A549 (cell line): ENCODE results near the gene EFNA5. TPM values are rescaled to one million over a fixed set of nuclear protein-coding genes. Genes with fewer than 3 reads are reported as not detected.

Experiments used
- ATAC-seq, 2 experiments: fragments of 200-7000 bp in 1 of 2; fragments of >200 bp in 1 of 2; cut with Nextera tagmentation in 1 of 2; cut with Tn5 transposase in 1 of 2; 3 replicates each; pipeline versions ENCODE4 v1.8.0 to v1.9.1; 2018 to 2020; ENCODE audit warnings: mild to moderate bottlenecking in 1 of 2, moderate library complexity in 1 of 2
- CTCF ChIA-PET: fragments of 300-600 bp; sonication (Branson Sonifier 250); formaldehyde crosslinking; extraction: SDS; loops from one replicate; lab custom pipeline; 2021; ENCODE audit warnings: antibody characterized with exemption, inconsistent platforms; lab: Yijun Ruan, JAX
- POLR2A ChIA-PET: fragments of 350-600 bp; formaldehyde crosslinking; extraction: SDS; loops from one replicate; lab custom pipeline; 2021; ENCODE audit warnings: antibody characterized with exemption, inconsistent platforms; lab: Yijun Ruan, JAX
- DNase-seq, 2 experiments: peaks; one replicate each; pipeline versions ENCODE4 v3.0.0 to v3.0.0-alpha.2; 2011 to 2016; ENCODE audit warnings: low read depth in 1 of 2, low spot score in 1 of 2
- FAIRE-seq: peaks from 2 replicates; lab custom pipeline; 2011; peaks lifted over from hg19 to GRCh38; lab: Jason Lieb, UNC
- H3K27ac ChIP-seq, 2 experiments: fragments of >200 bp; sonication (Bioruptor Twin); formaldehyde crosslinking; 3 replicates each; pipeline ENCODE4 v1.5.1; 2016 to 2017
- H3K4me1 ChIP-seq: fragments of >200 bp; sonication (Bioruptor Twin); formaldehyde crosslinking; 3 replicates; pipeline ENCODE4 v1.6.1; 2016
- H3K4me2 ChIP-seq: fragments of >200 bp; sonication (Bioruptor Twin); formaldehyde crosslinking; 3 replicates; pipeline ENCODE4 v1.6.1; 2016
- H3K4me3 ChIP-seq: fragments of >200 bp; sonication (Bioruptor Twin); formaldehyde crosslinking; 3 replicates; pipeline ENCODE4 v1.5.1; 2016
- H3K9me3 ChIP-seq: fragments of >200 bp; sonication (Bioruptor Twin); formaldehyde crosslinking; 3 replicates; pipeline ENCODE4 v1.6.1; 2016
- CHD4 ChIP-seq: fragments of 200-600 bp; sonication (generic); IDR thresholded peaks from 2 replicates; pipeline ENCODE4 v1.6.1; 2016; ENCODE audit warnings: antibody characterized with exemption, mild to moderate bottlenecking, borderline replicate concordance
- ELK1 ChIP-seq: fragments of 150-350 bp; IDR thresholded peaks from 2 replicates; pipeline ENCODE4 v1.6.1; 2014; ENCODE audit warnings: low read depth, mild to moderate bottlenecking, low read length
- ESRRA ChIP-seq: fragments of 150-350 bp; IDR thresholded peaks from 2 replicates; pipeline ENCODE4 v1.6.1; 2014; ENCODE audit warnings: mild to moderate bottlenecking, low read length, borderline replicate concordance
- GATA3 ChIP-seq: IDR thresholded peaks from 2 replicates; pipeline ENCODE4 v1.6.1; 2012; ENCODE audit warnings: borderline replicate concordance
- HES2 ChIP-seq: fragments of >200 bp; sonication (Bioruptor Twin); formaldehyde crosslinking; IDR thresholded peaks from 2 replicates; pipeline ENCODE4 v1.6.1; 2016
- HOXB13 ChIP-seq: fragments of 250-450 bp; sonication (Bioruptor Pico); IDR thresholded peaks from 2 replicates; pipeline ENCODE4 v1.5.0; 2020; ENCODE audit warnings: low read depth, mild to moderate bottlenecking, moderate library complexity
- JUN ChIP-seq, 2 experiments: fragments of >200 bp; sonication (Bioruptor Twin); formaldehyde crosslinking; IDR thresholded peaks; 2 replicates in 1 of 2; 3 replicates in 1 of 2; pipeline ENCODE4 v1.6.1; 2016 to 2017
- KDM1A ChIP-seq: fragments of 200-600 bp; sonication (generic); IDR thresholded peaks from 2 replicates; pipeline ENCODE4 v1.6.1; 2016; ENCODE audit warnings: low read depth, mild to moderate bottlenecking
- KDM5A ChIP-seq: fragments of 200-600 bp; sonication (generic); IDR thresholded peaks from 2 replicates; pipeline ENCODE4 v1.6.1; 2016; ENCODE audit warnings: antibody characterized with exemption, mild to moderate bottlenecking
- MAX ChIP-seq: IDR thresholded peaks from 2 replicates; pipeline ENCODE4 v1.6.1; 2012
- MAZ ChIP-seq: fragments of 150-350 bp; IDR thresholded peaks from 2 replicates; pipeline ENCODE4 v1.6.1; 2014; ENCODE audit warnings: antibody characterized with exemption, low read depth, low read length, borderline replicate concordance
- NPAS2 ChIP-seq: fragments of 250-450 bp; sonication (Bioruptor Pico); IDR thresholded peaks from 2 replicates; pipeline ENCODE4 v1.8.0; 2022; ENCODE audit warnings: mild to moderate bottlenecking, moderate library complexity, borderline replicate concordance
- NR3C1 ChIP-seq: fragments of >200 bp; sonication (Bioruptor Twin); formaldehyde crosslinking; IDR thresholded peaks from 3 replicates; pipeline ENCODE4 v1.6.1; 2017
- PBX3 ChIP-seq: IDR thresholded peaks from 2 replicates; pipeline ENCODE4 v1.6.1; 2012
- RAD21 ChIP-seq, 2 experiments: fragments of >200 bp in 1 of 2; sonication (Bioruptor Twin) in 1 of 2; formaldehyde crosslinking in 1 of 2; IDR thresholded peaks in 1 of 2; conservative IDR thresholded peaks in 1 of 2; 2 replicates in 1 of 2; 3 replicates in 1 of 2; pipeline ENCODE4 v1.6.1; 2012 to 2018; ENCODE audit warnings: inconsistent platforms in 1 of 2
- SMC3 ChIP-seq: fragments of >200 bp; sonication (Bioruptor Twin); formaldehyde crosslinking; IDR thresholded peaks from 3 replicates; pipeline ENCODE4 v1.6.1; 2018; ENCODE audit warnings: inconsistent platforms
- TFCP2L1 ChIP-seq: fragments of 250-450 bp; sonication (Bioruptor Pico); IDR thresholded peaks from 2 replicates; pipeline ENCODE4 v1.5.0; 2021; ENCODE audit warnings: mild to moderate bottlenecking
- ZC3H11A ChIP-seq: fragments of 450-650 bp; IDR thresholded peaks from 2 replicates; pipeline ENCODE4 v1.6.1; 2014; ENCODE audit warnings: antibody characterized with exemption, mild to moderate bottlenecking
- ZFP36 ChIP-seq: fragments of 450-650 bp; IDR thresholded peaks from 2 replicates; pipeline ENCODE4 v1.6.1; 2014; ENCODE audit warnings: borderline replicate concordance; ENCODE audit not compliant: partially characterized antibody
- ZNF302 ChIP-seq: fragments of 250-450 bp; sonication (Bioruptor Pico); IDR thresholded peaks from 2 replicates; pipeline ENCODE4 v1.9.0; 2021; ENCODE audit warnings: inconsistent platforms, mild to moderate bottlenecking, moderate library complexity
- ZSCAN20 ChIP-seq: fragments of 250-450 bp; sonication (Bioruptor Pico); IDR thresholded peaks from 2 replicates; pipeline ENCODE4 v1.8.0; 2022; ENCODE audit warnings: mild to moderate bottlenecking, moderate library complexity
- whole genome bisulfite sequencing: methylation state at CpG from one replicate; pipeline ENCODE4 v1.1.6; 2017; ENCODE audit errors: missing lambda C conversion rate; 5-methylcytosine and 5-hydroxymethylcytosine counted together
- polyA plus RNA-seq, 4 experiments: library from polyadenylated mRNA; depleted of rRNA in 3 of 4; stranded (reverse); fragments of >200 nt; fragmentation: RNase III in 1 of 4; extraction: RNeasy Plus Mini Kit Qiagen cat#74134 plus additional on column Dnase treatment in 1 of 4; gene quantifications; 2 replicates in 3 of 4; 3 replicates in 1 of 4; pipeline ENCODE4 v1.2.3, GENCODE V29; 2011 to 2017

EFNA5 gene
- polyA plus RNA-seq, 2 of the 4 experiments (the other 2 are of a cell fraction): 8.5 to 20.7 TPM

- no peaks in the 10 kb centered on the region for H3K9me3 ChIP-seq
- DNase-seq (no peak), FAIRE-seq (no peak), ATAC-seq (no peak)
- peak overlapping the region in 1 of 2 experiments; percentile 46; a peak in 1 of 6 replicates for H3K27ac ChIP-seq
- H3K4me3 ChIP-seq: no peak overlapping the region
- H3K4me1 ChIP-seq: peaks cover 60% of the 10 kb centered on the region
- ChIA-PET CTCF (interaction anchor here (4.9 kb wide), 1 partner anchor 13 kb away, joined by 36 read pairs; no protein-coding TSS in a partner anchor), POLR2A (no interaction called here)
- TF ChIP-seq GATA3: no peak
- 92% methylated on average over 4 of the region's 4 CpGs for WGBS
- peak overlapping the region; percentile 65 for H3K4me2 ChIP-seq
These were observed 111.8 kb downstream of the EFNA5 start for GRCh38 chr5:107558823-107559375.

GRCh38 chr5:107557051-107557658, 113.6 kb downstream of the EFNA5 start:
- peak overlapping the region; percentile 65 for H3K4me2 ChIP-seq
- FAIRE-seq (peak; percentile 36), DNase-seq (peak; percentile 59 to 73), ATAC-seq (peak; percentile 80 to 82)
- CTCF ChIA-PET: interaction anchor here (1.0 to 4.9 kb wide), 4 partner anchors 10 to 59 kb away, joined by 3 to 36 read pairs (median 7); no protein-coding TSS in a partner anchor
- H3K9me3 ChIP-seq: no peaks in the 10 kb centered on the region
- TF ChIP-seq ESRRA (no peak), GATA3 (peak; percentile 60), SMC3 (0 out of 3 replicates have a peak, but pooled peaks have one; percentile 6), MAX (peak; percentile 61), RAD21 (conservative IDR thresholded peaks at IDR 0.05 in 1 of 2, IDR thresholded peaks at IDR 0.05 in 1 of 2) (peak in 1 of 2 experiments; percentile 16; a peak in 2 of 5 replicates)
- peak overlapping the region; percentile 6 to 70; a peak in 5 of 6 replicates for H3K27ac ChIP-seq
- POLR2A ChIA-PET: interaction anchor here (0.6 to 1.1 kb wide), 2 partner anchors 51 to 112 kb away, joined by 3 to 13 read pairs; no protein-coding TSS in a partner anchor
- no peak overlapping the region for H3K4me3 ChIP-seq
- 5% methylated on average over 11 of the region's 11 CpGs for WGBS
- H3K4me1 ChIP-seq: peaks cover 74% of the 10 kb centered on the region

- CTCF ChIA-PET: interaction anchor here (1.0 to 4.9 kb wide), 4 partner anchors 10 to 58 kb away, joined by 3 to 36 read pairs (median 6); no protein-coding TSS in a partner anchor
- Histone ChIP-seq H3K4me2 (peak overlapping the region; percentile 65), H3K4me1 (peaks cover 74% of the 10 kb centered on the region), H3K27ac (peak overlapping the region; percentile 6 to 70; a peak in 5 of 6 replicates), H3K9me3 (no peaks in the 10 kb centered on the region), H3K4me3 (no peak overlapping the region)
- POLR2A ChIA-PET: no interaction called here
- WGBS: 96% methylated on average over 7 of the region's 7 CpGs
- TF ChIP-seq ZFP36 (no peak), ZC3H11A (peak; percentile 25; the same call in 1 of the 2 replicates)
- no peak for ATAC-seq
- DNase-seq: no peak
- no peak for FAIRE-seq
These were observed 114.2 kb downstream of the EFNA5 start for GRCh38 chr5:107556575-107556974.

- Histone ChIP-seq H3K4me3 (no peak overlapping the region), H3K4me2 (no peak overlapping the region)
- peak; percentile 61 for FAIRE-seq
- POLR2A ChIA-PET: interaction anchor here (0.6 kb wide), 1 partner anchor 9 kb away, joined by 4 read pairs; no protein-coding TSS in a partner anchor
- TF ChIP-seq ELK1: no peak
- no peak for TF ChIP-seq CHD4
- TF ChIP-seq NPAS2 (CRISPR knock-in tag): no peak
- TF ChIP-seq PBX3: no peak
- TF ChIP-seq TFCP2L1 (CRISPR knock-in tag): no peak
- TF ChIP-seq HOXB13 (CRISPR knock-in tag): no peak
- TF ChIP-seq HES2: no peak
- no peak for TF ChIP-seq KDM1A
- no peak for TF ChIP-seq ZSCAN20 (CRISPR knock-in tag)
- TF ChIP-seq JUN (IDR thresholded peaks at IDR 0.05): no peak
- no peak for TF ChIP-seq KDM5A
- TF ChIP-seq ZNF302 (CRISPR knock-in tag): no peak
- no peak for TF ChIP-seq MAZ
- no peak for TF ChIP-seq NR3C1
- TF ChIP-seq, all 56 proteins: peak for 0
- H3K4me1 ChIP-seq: peaks cover 73% of the 10 kb centered on the region
- CTCF ChIA-PET: interaction anchor here (1.0 to 4.9 kb wide), 3 partner anchors 11 to 16 kb away, joined by 3 to 36 read pairs (median 9); no protein-coding TSS in a partner anchor
- DNase-seq (no peak), ATAC-seq (no peak)
- no peak overlapping the region for H3K27ac ChIP-seq
- no peaks in the 10 kb centered on the region for H3K9me3 ChIP-seq
- 88% methylated on average over 4 of the region's 4 CpGs for WGBS
These were observed 115.2 kb downstream of the EFNA5 start for GRCh38 chr5:107555425-107556090.
